ENCODE results near the gene IFI35.

The IFI35 gene

DNA sequence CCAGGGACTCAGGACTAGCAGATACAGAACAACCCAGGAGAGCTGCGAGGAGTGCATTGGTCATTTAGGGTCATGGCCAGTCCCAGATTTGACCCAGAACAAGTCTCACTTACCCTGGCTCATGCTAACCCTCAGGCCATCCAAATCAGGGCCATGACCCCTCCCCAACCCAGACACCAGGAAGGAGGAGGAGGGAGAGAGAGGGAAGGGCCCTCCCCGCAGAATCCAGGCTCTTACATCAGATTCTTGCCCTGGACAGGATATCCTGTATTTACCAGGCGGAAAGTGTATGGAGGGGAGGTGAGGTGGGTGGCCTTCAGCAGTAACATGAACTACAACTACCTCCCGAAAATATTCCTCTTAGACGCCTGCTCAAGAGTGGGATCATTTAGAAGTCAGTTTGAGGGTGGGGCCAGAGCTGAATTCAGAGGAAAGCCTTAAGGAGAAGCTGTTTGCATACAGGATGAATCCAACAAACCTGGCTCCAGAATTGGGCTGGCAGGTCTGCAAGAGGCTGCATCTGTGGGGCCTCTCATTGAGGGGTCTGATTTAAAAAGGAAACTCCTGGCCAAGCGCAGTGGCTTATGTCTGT, 13.5 kb downstream of the IFI35 start:
- TF ChIP-seq, protein P1, sequence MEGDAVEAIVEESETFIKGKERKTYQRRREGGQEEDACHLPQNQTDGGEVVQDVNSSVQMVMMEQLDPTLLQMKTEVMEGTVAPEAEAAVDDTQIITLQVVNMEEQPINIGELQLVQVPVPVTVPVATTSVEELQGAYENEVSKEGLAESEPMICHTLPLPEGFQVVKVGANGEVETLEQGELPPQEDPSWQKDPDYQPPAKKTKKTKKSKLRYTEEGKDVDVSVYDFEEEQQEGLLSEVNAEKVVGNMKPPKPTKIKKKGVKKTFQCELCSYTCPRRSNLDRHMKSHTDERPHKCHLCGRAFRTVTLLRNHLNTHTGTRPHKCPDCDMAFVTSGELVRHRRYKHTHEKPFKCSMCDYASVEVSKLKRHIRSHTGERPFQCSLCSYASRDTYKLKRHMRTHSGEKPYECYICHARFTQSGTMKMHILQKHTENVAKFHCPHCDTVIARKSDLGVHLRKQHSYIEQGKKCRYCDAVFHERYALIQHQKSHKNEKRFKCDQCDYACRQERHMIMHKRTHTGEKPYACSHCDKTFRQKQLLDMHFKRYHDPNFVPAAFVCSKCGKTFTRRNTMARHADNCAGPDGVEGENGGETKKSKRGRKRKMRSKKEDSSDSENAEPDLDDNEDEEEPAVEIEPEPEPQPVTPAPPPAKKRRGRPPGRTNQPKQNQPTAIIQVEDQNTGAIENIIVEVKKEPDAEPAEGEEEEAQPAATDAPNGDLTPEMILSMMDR (IDR thresholded peaks at IDR 0.05; ENCODE audit: control insufficient read depth, extremely low read depth, insufficient read depth): no peak
- no peak overlapping the region for H3K4me3 ChIP-seq (ENCODE audit: low read depth, low read length)
- no peak for DNase-seq (ENCODE audit: low read depth)

DNA sequence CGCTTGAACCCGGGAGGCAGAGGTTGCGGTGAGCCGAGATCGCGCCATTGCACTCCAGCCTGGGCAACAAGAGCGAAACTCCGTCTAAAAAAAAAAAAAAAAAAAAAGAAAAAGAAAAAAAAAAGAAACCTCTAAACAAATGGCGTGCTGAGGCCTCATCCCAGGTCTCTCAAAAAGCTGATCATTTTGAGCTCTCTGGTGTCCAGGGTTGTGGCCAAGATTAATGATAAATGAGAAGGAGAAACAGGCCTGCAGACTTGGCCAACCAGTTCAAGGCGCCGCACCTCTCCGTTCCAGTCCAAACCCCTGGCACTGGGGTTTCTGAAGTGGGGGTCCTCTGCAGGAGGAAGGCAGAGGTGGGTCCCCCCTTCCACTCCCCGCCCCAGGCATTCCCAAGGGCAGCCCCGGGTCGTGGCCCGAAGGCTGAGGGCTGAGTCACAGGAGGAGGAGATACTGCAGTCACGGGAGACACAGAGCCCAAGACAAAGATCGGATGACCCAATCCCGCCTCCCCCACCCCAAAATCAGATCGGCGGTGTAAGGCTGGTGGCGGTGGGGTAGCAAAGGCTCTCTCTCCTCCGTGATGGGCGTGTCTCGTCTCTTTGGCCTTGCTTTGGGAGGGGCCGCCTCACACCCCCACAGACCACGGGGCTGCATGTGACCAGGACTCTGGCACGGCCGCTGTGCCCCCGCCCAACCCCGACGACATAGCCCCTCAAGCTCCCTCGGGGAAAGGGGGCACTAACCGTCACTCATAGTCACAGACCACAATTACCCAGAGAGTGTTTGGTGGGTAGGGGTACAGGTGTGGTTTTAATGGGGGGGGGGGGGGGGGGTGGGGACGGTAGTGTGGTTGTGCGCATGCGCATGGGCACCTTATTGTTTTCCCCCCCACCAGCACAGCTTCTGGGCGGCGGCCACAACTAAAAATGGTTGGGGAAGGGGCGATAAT, 14.5 kb downstream of the IFI35 start:
- TF ChIP-seq, protein P1 (IDR thresholded peaks at IDR 0.05; ENCODE audit: control insufficient read depth, extremely low read depth, insufficient read depth): no peak
- peak overlapping the region; percentile 93 for H3K4me3 ChIP-seq (ENCODE audit: low read depth, low read length)
- DNase-seq (ENCODE audit: low read depth): no peak

DNA sequence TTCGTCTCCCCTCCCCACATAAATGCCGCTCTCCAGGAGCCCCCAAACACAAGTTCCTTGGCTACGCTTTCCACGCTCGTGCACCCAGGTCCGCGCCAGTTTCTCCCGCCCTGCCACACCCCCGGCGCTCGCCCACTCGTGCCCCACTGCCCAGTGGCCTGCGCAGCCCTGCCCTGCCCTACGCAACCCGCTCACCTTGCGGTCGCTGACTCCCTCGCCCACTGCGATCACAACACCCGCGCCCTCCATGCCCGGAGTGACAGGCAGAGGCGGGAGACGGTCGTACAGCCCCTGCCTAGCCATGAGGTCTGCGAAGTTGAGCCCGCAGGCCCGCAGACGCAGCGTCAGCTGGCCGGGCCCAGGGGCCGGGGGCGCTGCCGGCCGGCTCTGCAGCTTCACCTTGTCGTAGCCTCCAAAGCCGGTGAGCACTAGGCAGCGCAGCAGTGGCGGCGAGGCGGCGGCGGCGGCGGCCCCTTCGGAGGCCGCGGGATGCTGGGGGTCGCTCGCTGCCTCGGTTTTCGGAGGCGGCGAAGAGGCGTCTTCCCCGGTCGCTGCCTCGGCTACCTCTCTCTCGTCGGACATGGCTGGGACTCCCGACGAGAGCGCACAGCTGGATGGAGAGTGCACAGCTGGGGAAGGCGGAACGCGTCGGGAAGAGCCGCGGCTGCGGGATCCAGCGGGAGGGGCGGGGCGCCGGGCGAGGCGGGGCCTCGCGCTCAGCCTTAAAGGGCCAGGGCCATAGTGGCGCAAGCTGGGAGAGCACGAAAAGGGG, 15.3 kb downstream of the IFI35 start, which contains the start of gene VAT1:
TSS of gene VAT1 (minus strand) at position 645 of the 772 bp plus-strand sequence. CDS start at position 582, 63 bp downstream.
- H3K4me3 ChIP-seq (ENCODE audit: low read depth, low read length): peak within 1 kb of the TSS; percentile 93
- no peak for DNase-seq (ENCODE audit: low read depth)
- TF ChIP-seq, protein P1 (IDR thresholded peaks at IDR 0.05; ENCODE audit: control insufficient read depth, extremely low read depth, insufficient read depth): no peak; the same call in 1 of the 2 replicates

DNA sequence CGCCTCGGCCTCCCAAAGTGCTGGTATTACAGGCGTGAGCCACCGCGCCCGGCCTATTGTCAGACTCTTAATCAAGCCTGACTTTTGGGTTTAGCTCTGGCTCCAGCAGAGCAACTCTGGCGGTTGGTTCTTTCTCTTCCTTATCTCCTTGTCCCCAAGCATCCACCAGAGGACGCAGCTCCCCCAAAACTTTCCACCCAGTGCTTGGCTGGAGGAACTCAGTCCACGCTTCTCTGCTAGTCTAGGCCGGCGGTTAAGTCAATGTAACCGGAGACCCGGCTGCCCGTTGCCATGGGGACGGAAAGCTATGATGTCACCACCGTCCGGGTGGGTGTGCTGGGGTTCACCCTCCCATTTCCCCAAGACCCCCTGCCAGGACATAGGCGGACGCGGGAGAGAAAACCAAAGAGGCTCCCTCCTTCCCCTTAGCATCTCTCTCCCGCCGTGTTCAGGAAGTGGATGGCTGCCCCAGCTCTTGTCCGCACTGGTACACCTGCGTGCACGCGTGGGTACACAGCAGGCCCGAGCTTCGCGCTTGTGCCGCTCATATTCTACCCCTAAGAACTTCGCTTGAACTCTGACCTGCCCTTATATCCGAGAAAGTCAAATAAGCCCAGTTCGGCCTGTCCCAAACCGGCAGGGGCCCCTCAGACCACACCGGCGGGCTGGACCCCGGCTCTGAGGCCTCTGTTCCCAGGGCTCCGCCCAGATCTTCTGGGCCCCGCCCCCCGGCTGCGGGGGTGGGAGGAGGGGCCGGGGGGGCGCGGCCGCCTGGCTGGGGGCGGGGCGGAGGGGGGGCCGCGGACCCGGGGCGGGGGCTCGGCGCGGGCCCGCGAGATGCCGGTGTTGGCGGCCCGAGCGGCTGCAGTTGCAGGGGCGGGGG, 18.1 kb downstream of the IFI35 start, which contains the start of gene RND2:
TSS of gene RND2 (plus strand) at position 825 of the 883 bp plus-strand sequence. CDS start 117 bp downstream, outside the sequence.
- H3K4me3 ChIP-seq (ENCODE audit: low read depth, low read length): no peak within 1 kb of the TSS
- DNase-seq (ENCODE audit: low read depth): no peak
- TF ChIP-seq, protein P1 (IDR thresholded peaks at IDR 0.05; ENCODE audit: control insufficient read depth, extremely low read depth, insufficient read depth): no peak

DNA sequence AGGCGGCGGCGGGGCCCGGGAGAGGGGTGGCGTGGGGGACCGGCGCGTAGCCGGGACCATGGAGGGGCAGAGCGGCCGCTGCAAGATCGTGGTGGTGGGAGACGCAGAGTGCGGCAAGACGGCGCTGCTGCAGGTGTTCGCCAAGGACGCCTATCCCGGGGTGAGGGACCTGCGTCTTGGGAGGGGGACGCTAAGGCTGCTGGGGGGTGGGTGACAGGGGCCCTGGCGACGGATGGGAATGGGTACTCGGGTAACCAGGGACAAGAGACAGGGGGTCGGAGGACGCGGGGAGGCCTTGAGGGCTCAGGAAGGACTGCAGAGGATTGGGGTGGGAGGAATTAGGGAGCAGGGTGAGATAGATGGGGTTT, 18.7 kb downstream of the IFI35 start:
- DNase-seq (ENCODE audit: low read depth): no peak
- TF ChIP-seq, protein P1 (IDR thresholded peaks at IDR 0.05; ENCODE audit: control insufficient read depth, extremely low read depth, insufficient read depth): no peak
- H3K4me3 ChIP-seq (ENCODE audit: low read depth, low read length): no peak overlapping the region
